HG03060 (cell line): ENCODE results near the gene OR1J2.

Experiments
- ATAC-seq: cut with Tn5 transposase; IDR thresholded peaks from one replicate; pipeline ENCODE4 v1.9.1; 2021; ENCODE audit warnings: low read depth, moderate number of reproducible peaks; ENCODE audit not compliant: unreplicated experiment

The OR1J2 gene

GRCh38 chr9:122546196-122546595, 35.6 kb downstream of the OR1J2 start:
- no peak for ATAC-seq

GRCh38 chr9:122551371-122551770, 40.8 kb downstream of the OR1J2 start:
- ATAC-seq = no peak

- ATAC-seq = no peak
Observed at GRCh38 chr9:122552812-122553211, 42.2 kb downstream of the OR1J2 start, which contains the start of gene OR1N2. OR1N2 (plus strand) TSS chr9:122553112; CDS start chr9:122553212, 100 bp downstream.
